ENCODE measurements around the gene S100A5. TPM values are rescaled to one million over a fixed set of nuclear protein-coding genes. Genes with fewer than 3 reads are reported as not detected.

S100A5 gene
- total RNA-seq, 4 donors from 2014 or later: not detected

DNA sequence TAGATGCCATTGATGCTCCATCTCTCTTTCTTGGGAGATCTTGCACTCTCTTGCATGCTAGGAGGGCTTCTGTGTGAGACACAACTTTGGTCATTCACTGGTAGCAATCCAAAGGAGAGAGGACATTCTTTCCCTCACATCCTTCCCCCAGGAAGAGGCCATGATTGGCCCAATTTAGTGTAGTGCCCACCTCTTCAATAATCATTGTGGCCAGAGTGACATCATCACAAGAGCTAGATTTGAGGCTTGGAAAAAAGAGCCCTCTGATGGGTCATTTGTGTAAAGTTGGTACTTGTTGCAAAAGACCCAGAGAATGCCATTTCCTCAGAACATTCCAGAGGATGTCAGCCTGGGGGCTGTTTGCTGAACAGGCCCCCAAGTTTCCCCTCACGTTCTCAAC is 35.2 kb downstream of the S100A5 start:
- Histone ChIP-seq H3K4me3 (no peak overlapping the region), H3K27me3 (no peaks in the 10 kb centered on the region), H3K9me3 (no peaks in the 10 kb centered on the region), H3K4me1 (peaks cover 0 to 10% (median 0%) of the 10 kb centered on the region in 4 donors), H3K27ac (peak overlapping the region in 1 of 4 donors; percentile 72), H3K36me3 (no peaks in the 10 kb centered on the region)
- TF ChIP-seq, protein P1, sequence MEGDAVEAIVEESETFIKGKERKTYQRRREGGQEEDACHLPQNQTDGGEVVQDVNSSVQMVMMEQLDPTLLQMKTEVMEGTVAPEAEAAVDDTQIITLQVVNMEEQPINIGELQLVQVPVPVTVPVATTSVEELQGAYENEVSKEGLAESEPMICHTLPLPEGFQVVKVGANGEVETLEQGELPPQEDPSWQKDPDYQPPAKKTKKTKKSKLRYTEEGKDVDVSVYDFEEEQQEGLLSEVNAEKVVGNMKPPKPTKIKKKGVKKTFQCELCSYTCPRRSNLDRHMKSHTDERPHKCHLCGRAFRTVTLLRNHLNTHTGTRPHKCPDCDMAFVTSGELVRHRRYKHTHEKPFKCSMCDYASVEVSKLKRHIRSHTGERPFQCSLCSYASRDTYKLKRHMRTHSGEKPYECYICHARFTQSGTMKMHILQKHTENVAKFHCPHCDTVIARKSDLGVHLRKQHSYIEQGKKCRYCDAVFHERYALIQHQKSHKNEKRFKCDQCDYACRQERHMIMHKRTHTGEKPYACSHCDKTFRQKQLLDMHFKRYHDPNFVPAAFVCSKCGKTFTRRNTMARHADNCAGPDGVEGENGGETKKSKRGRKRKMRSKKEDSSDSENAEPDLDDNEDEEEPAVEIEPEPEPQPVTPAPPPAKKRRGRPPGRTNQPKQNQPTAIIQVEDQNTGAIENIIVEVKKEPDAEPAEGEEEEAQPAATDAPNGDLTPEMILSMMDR (IDR thresholded peaks at IDR 0.05): no peak
- no peak for TF ChIP-seq POLR2A (IDR thresholded peaks at IDR 0.05)
- no peak for DNase-seq

DNA sequence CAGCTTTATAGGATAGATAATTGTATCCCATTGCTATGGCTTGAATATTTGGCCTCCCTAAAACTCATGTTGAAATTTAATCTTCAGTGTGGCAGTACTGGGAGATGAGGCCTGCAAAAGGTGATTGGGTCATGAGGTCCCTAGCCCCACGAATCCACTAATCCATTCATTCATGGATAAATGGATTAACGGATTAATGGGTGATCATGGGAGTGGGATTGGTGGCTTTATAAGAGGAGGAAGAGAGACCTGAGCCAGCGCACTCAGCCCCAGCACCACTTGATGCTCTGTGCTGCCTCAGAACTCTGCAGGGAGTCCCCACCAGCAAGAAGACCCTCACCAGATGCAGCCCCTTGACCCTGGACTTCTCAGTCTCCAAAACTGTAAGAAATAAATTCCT is 37.0 kb downstream of the S100A5 start:
- no peak for TF ChIP-seq POLR2A (IDR thresholded peaks at IDR 0.05)
- Histone ChIP-seq H3K9me3 (no peaks in the 10 kb centered on the region), H3K27ac (no peak overlapping the region), H3K27me3 (no peaks in the 10 kb centered on the region), H3K36me3 (no peaks in the 10 kb centered on the region), H3K4me1 (peaks cover 0 to 10% (median 0%) of the 10 kb centered on the region in 4 donors), H3K4me3 (no peak overlapping the region)
- no peak for DNase-seq

DNA sequence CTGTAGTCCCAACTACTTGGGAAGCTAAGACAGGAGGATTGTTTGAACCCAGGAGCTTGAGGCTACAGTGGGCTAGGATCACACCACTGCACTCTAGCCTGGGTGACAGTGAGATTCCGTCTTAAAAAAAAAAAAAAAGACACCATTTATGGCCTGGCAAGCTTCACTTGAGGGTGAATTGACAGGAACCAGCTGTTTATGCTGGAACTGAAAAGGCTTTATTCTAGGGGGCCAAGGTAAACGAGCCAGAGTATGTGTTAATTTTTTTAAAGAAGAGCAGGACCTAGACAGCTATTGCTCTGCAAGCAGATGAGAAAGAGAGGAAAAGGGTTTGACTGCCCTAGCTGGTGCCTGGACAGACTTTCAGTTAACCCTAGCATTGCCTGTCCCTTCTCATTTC is 42.0 kb downstream of the S100A5 start:
- H3K36me3 ChIP-seq: no peaks in the 10 kb centered on the region
- no peak for DNase-seq
- TF ChIP-seq, protein P1 (IDR thresholded peaks at IDR 0.05): no peak
- TF ChIP-seq POLR2A (IDR thresholded peaks at IDR 0.05): no peak
- no peaks in the 10 kb centered on the region for H3K9me3 ChIP-seq
- H3K27ac ChIP-seq: no peak overlapping the region
- H3K27me3 ChIP-seq: no peaks in the 10 kb centered on the region
- no peak overlapping the region for H3K4me3 ChIP-seq
- H3K4me1 ChIP-seq: no peaks in the 10 kb centered on the region

DNA sequence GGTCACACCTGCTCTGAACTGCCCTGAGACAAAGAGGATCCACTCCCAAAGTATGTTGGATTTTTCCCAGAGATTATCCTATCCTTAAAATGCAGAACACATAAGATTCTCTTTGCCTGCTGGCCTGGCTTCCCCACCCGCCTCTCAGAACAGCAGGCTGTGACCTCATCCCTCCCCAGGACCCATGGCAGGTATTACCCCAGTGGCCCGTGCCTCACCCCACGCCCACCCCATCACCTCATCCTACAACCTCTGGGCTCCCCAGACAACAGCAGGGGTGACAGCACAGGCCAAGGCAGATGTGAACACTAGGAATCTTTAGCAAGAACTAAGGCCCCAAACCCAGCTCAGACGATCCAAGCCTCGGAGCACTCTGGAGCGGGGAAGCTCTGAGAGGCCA is 45.2 kb downstream of the S100A5 start:
- Histone ChIP-seq H3K4me3 (no peak overlapping the region), H3K36me3 (no peaks in the 10 kb centered on the region), H3K27me3 (no peaks in the 10 kb centered on the region), H3K27ac (no peak overlapping the region), H3K4me1 (no peaks in the 10 kb centered on the region), H3K9me3 (no peaks in the 10 kb centered on the region)
- DNase-seq: no peak
- no peak for TF ChIP-seq POLR2A (IDR thresholded peaks at IDR 0.05)
- TF ChIP-seq, protein P1 (IDR thresholded peaks at IDR 0.05): no peak

DNA sequence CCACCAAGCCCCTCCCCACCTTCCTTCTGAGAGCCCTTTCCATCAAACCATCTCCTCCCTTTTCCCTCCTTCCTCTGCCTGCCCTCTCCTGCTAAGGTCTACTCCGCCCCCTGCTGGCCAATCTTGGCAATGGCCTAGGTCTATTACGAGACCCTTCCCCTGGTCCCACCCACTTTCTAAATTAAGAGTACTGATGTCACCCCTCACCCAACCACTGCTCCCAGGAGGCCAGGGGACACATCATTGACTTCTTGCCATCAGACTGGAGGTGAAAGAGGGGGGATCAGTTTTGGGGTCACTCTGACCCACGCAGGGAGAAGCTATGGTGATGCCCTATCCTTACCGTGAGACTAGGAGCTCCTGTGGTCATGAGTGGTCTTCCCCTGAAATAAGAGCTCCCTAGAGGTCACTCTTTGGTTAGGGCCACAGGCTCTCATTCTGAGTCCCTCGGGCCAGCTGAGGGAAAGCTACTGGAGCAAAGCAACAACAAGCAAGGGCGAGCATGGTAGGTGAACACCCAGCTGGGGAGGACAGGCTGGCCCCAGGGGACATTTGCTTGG is 45.7 kb downstream of the S100A5 start:
- peak; percentile 73 to 84 (median 77) for DNase-seq
- Histone ChIP-seq H3K4me1 (no peaks in the 10 kb centered on the region), H3K36me3 (no peaks in the 10 kb centered on the region), H3K27me3 (no peaks in the 10 kb centered on the region), H3K4me3 (no peak overlapping the region), H3K27ac (no peak overlapping the region), H3K9me3 (no peaks in the 10 kb centered on the region)
- TF ChIP-seq, protein P1 (IDR thresholded peaks at IDR 0.05): peak; percentile 67 to 87 (median 84)
- no peak for TF ChIP-seq POLR2A (IDR thresholded peaks at IDR 0.05)

DNA sequence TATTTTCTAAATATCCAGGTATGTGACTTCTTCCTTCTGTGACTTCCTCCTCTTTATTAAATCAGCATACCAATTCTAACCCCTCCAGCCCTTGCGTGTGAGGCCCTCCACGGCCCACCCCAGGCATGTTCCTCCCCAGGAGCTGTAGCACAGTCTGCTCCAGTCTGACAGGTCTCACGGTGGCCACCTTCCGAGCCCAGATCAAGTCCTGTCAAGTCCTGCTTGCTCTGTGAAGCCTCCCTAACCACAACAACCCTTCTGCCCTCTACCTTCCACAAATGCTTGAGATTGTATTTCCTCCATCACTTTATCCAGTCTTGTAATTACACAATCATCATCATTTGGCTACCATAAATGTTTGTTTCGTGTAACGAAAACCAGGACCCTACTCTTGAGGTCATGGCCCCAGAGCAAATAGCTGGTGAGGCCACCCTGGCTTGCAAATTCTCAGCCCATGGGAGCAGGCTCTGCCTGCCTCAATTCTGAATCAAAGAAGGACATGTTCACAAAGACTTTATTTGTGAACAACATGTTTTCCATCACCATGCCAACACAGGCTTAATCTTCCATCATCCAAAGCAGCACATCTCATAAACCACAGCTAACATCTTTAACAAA is 47.3 kb downstream of the S100A5 start:
- peak overlapping the region in 2 of 4 donors; percentile 39 to 41 for H3K27ac ChIP-seq
- no peak overlapping the region for H3K4me3 ChIP-seq
- no peaks in the 10 kb centered on the region for H3K27me3 ChIP-seq
- TF ChIP-seq POLR2A (IDR thresholded peaks at IDR 0.05): no peak
- TF ChIP-seq, protein P1 (IDR thresholded peaks at IDR 0.05): no peak
- no peaks in the 10 kb centered on the region for H3K4me1 ChIP-seq
- DNase-seq: no peak
- no peaks in the 10 kb centered on the region for H3K36me3 ChIP-seq
- no peaks in the 10 kb centered on the region for H3K9me3 ChIP-seq
